GM18526 (cell line): Measurements from ENCODE around the gene FCMR.

Experiments
- POLR2A ChIP-seq: IDR thresholded peaks from 3 replicates; pipeline ENCODE4 v1.6.1; 2011; ENCODE audit not compliant: insufficient read length; ENCODE audit errors: extremely low read depth

FCMR gene

DNA sequence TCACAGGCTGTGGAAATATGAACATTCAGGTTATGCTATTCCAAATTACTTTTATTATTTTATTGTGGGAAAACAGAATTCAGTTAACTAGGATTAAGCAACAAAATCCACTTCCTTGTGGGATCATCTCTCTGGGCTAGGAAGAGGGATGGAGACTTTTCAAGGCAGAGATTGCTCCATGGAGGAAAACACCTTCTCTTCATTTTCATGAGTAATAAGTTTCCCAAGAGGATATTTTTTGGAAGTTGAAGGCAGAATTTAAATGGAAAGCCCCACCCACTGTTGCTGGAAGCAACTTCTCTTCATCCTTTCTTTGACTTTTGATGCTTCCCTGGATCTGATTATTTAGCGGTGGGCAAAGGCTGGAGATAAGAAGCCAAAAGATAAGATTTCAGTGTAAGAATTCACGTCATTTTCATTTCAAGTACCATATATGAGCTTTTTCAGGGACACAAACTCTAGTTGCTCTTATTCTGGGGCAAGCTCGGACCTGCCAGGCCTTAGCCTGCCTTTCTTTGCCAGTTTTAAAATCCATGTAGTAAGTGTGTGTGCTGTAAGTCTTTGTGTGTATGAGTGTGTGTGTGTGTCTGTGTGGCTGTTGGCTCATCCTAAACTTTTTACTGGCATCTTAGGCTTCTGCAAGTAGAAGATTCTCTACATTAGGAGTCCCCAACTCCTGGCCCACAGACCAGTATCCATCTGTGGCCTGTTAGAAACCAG is 36.2 kb downstream of the FCMR start:
- no peak for TF ChIP-seq POLR2A

DNA sequence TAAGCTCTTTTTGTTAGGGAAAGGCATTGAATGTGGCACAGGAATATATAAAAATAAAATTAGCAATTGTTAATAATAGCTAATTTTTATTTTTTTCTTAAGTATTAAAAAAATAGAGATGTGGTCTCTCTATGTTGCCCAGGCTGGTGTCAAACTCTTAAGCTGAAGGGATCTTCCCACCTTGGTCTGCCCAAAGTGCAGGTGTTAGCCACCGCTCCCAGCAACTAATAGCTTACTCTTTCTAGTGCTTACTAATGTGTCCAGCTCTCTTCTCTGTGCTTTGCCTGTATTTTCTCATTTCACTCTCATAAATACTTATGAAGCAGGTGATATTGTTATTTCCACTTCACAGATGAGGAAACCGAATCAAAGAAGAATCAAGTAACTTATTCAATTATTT is 37.9 kb downstream of the FCMR start:
- no peak for TF ChIP-seq POLR2A

DNA sequence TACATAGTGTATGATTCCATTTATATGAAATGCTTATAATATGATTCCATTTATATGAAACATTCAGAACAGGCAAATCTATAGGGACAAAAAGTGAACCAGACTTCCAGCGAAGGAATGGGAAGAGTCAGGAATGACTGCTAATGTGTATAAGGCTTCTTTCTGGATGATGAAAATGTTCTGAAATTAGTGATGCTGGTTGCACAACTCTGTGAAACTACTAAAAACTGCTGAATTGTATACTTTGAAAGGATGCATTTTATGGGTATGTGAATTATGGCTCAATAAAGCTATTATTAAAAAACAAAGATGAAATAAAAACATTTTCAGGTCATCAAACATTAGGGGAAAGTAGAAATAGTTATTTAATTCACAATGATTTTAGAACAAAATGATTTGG is 38.6 kb downstream of the FCMR start:
- TF ChIP-seq POLR2A = no peak

DNA sequence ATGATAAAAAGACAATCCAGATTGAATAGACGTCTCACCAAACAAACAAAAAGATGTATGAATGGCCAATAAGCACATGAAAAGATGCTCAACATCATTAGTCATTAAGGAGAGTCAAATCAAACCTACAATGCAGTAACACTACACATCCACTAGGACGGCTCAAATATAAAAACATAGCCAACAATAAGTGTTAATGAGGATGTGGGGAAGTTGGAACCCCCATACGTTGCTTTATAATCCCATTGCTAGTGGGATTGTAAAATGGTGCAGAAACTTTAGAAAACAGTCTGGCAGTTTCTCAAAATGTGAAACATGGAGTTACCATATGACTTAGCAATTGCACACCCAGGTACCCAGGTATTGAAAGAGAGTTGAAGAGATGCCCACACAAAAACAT is 39.2 kb downstream of the FCMR start:
- no peak for TF ChIP-seq POLR2A

DNA sequence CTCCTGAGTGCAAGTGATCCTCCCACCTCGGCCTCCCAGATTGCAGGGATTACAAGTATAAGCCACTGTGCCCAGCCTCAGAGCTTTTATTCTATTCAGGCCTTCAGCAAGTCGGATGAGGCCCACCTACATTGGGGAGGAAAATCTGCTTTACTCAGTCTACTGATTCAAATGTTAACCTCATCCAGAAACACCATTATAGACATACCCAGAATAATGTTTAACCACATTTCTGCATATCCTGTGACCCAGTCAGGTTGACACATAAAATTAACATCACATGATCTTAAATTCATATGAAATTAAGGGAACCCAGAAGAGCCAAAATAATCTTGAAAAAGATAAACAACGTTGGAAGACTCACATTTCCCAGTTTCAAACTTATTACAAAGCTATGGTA is 41.4 kb downstream of the FCMR start:
- no peak for TF ChIP-seq POLR2A

DNA sequence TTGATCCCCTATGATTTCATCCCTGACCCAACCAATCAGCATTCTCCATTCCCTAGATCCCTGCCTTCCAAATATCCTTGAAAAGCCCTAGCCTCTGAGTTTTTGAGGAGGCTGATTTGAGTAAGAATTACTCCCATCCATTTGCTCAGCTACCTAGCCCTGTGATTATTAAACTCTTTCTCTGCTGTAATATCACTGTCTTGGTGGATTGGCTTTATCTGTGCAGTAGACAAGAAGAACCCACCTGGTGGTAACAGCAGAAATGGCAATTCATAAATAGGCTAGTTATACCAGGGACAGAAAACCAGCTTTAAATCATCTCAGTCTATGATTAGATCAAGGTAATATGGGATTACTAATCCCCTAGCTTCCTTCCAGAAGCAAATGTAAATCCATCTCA is 43.3 kb downstream of the FCMR start:
- TF ChIP-seq POLR2A = no peak

DNA sequence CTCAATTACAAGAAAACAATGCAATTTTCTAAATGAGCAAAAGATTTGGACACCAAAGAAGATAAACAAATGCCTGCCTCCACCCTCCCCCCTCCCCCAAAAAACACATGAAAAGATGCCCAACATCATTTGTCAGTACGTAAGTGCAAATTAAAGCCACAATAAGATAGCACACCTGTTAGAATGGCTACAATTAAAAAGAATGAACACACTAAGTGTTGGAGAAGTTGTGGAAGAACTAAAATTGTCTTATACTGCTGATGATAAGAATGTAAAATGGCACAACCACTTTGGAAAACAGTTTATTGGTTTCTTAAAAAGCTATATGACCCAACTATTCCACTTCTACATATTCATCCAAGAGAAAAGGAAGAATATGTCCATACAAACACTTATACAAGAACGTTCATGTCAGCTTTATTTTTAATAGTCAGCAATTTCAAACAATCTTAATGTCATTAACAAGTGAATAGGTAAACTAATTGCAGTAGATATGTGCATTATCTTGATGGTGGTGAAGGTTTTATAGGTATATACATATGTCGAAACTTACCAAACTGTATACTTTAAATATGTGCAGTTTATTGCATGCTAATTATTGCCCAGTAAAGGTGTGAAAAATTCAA is 45.9 kb downstream of the FCMR start:
- TF ChIP-seq POLR2A = no peak

DNA sequence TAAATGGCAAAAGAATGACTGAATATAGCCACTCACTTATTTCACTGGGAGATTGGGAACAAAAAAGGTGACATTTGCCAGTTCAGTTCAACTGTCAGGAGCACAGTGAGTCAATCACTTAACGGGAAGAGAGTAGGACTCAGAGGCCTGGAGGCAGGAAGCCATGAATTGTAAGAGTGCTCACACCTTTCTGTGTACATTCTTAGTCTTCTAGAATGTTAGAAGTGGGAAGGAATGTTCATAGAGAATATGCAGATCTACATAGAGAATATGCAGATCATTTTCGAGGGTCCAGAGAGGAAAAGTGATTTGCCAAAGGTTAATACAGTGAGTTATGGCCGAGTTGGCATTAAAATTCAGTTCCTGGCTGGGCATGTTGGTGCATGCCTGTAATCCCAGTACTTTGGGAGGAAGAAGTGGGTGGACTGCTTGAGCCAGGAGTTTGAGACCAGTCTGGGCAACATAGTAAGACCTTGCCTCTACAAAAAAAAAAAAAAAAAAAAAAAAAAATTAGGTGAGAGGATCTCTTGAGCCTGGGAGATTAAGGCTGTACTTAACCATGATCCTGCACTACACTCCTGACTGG is 48.0 kb downstream of the FCMR start:
- TF ChIP-seq POLR2A = no peak

DNA sequence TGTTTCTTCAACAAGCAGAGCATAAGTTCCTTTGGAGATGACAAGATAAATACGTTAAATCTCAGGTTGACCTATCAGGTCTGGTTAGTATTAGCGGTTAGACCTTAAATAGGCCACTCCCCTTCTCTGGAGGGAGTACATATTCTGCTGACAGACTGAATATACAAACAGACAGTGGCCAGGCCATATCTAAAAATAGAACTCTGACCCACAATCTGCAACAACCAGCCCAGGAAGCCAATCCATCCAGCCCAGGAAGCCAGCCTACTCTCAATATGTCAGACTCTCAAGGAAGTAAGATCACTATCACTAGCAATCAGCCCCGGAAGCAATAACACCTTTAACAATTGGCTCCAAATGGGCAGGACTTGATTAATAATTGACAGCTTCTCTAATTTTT is 49.6 kb downstream of the FCMR start:
- no peak for TF ChIP-seq POLR2A

DNA sequence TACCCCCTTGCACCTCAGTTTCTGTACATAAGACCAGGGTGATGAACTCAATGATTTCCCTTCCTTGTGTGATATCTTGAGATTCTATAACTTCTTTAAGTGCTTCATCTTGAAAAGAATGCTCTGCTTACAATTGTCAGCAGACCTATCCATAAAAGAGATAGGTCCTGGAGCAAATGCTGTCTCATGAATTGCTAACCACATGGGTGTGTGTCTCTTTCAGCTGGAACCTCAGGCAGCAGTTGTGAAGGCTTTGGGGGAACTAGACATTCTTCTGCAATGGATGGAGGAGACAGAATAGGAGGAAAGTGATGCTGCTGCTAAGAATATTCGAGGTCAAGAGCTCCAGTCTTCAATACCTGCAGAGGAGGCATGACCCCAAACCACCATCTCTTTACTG is 53.5 kb downstream of the FCMR start:
- no peak for TF ChIP-seq POLR2A

DNA sequence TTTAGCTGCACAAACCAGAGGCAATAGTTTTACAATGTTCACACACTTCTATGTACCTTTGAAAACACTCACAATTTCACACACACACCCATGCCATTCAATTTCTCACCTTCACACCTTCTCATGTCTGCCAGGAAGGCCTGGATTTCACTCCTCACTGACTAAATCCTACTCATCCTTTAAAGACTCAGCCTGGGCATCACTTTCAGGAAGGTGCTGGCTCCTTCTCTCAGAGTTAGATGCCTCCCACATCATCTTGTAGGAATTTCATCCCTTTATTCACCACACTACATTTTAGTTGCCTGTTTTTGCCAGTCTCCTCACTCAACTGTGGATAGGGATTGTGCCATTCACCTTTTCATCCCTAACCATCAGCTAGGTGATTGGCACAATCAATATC is 54.0 kb downstream of the FCMR start:
- no peak for TF ChIP-seq POLR2A

DNA sequence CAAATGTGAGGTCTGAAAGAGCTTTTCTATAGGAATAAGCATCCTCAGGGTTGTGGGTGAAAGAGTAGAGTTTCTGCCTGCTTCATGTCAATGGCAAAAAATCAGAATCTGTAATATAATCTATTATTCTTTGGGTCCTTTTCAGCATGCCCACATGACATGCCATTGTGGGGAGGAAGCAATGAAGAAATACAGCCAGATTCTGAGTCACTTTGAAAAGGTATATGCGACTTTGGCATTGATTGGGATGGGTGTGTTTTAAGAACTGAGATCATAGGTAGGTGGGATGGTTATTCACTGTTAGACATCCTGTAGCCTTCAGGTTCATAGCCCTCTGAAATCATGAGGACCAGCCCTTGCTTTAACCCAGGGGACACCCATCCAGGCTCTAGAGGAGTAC is 54.5 kb downstream of the FCMR start:
- TF ChIP-seq POLR2A = no peak

DNA sequence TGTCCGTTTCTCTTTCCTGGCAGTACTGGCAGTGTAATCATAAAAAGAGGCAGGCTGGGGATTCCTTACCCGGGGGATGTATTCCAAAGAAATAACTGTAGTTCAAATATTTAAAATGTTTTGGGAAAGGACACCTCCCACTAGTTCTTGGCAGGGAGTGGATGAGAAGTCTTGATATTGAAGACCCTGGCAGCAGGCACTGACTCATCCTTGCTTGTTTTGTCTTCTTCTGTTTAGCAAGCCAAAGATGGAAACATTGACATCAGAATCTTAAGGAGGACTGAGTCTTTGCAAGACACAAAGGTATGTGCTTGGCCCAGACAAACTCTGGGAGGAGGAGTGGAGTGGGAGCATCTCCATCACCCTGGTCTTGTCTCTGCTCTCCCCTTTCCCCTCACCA is 55.7 kb downstream of the FCMR start:
- no peak for TF ChIP-seq POLR2A

DNA sequence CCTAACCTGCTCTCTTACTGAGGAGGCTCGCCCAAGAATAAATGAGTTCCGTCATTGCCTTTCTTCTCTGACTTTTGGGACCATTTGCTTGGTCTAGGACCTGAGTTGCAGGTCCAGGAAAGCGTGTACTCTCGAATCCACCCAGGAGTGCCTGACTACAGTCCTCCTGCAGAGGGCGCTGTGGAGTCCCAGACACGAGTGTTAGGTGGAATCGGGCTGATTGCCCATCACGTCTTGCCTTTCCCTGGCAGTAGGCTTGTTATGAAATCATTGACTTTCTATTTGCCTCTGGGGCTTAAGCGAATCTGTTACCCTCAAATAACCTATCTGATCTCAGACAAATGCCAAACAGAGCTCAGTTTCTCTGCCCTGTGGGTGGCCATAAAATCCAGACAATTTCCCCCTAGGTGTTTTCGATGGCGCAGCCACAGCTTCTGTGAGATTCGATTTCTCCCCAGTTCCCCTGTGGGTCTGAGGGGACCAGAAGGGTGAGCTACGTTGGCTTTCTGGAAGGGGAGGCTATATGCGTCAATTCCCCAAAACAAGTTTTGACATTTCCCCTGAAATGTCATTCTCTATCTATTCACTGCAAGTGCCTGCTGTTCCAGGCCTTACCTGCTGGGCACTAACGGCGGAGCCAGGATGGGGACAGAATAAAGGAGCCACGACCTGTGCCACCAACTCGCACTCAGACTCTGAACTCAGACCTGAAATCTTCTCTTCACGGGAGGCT is 56.6 kb downstream of the FCMR start, which contains the start of gene IL20:
IL20 (plus strand) TSS at position 685 of the 733 bp plus-strand sequence. CDS start 230 bp downstream, outside the sequence.
- TF ChIP-seq POLR2A = no peak

DNA sequence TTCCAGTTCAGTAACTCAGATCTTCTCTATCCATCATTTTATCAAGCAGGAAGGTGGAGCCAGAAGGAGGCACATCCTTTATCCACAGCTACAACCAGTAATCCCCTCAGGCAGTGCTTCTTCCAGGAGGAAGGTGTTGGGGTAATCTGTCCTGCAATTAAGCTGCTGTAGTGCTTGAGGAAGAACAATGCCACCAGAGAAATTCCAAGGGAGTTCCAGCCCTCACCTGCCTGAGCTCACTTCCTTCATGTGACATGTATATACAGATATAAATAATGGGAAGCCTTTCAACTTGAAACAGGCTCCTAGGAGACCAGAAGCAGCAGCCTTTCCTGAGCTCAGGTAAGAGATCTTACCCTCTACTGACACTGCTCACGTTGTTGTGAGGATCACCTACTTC is 58.5 kb downstream of the FCMR start:
- no peak for TF ChIP-seq POLR2A

DNA sequence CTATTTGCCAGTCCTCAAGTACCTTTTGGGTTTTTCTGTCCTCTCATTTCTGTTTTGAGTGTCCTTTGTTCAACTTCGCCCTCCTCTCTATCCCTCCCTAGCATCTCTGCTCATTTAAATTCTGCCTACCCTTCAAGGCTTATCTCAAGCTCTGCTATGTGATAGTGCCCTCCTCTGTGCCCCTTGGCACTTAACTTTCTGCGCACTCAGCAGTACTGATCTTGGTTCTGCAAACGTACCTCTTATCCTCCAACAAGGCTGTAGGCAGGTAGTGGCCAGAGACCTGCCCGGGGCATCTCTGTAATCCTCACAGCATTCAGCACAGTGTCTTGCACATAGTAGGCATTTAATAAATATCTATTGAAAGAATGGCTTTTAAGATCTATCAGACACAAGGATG is 61.6 kb downstream of the FCMR start:
- TF ChIP-seq POLR2A = no peak
